SU-DHL-6 (cell line): ENCODE results near the gene FBXW7.

Experiments used
- EZH2phosphoT487 ChIP-seq: fragments of 200-600 bp; sonication (generic), shearing (Covaris generic); conservative IDR thresholded peaks from 2 replicates; pipeline ENCODE4 v1.6.1; 2018; ENCODE audit warnings: mild to moderate bottlenecking, antibody characterized with exemption, low read length, moderate library complexity, mixed read lengths
- TF ChIP-seq, protein P1 (sequence below): fragments of 200-600 bp; sonication (generic); IDR thresholded peaks from one replicate; pipeline ENCODE4 v1.5.1; 2017; ENCODE audit warnings: antibody characterized with exemption, mild to moderate bottlenecking, low read length, moderate library complexity; ENCODE audit not compliant: insufficient read depth, poor library complexity, severe bottlenecking

DNA sequence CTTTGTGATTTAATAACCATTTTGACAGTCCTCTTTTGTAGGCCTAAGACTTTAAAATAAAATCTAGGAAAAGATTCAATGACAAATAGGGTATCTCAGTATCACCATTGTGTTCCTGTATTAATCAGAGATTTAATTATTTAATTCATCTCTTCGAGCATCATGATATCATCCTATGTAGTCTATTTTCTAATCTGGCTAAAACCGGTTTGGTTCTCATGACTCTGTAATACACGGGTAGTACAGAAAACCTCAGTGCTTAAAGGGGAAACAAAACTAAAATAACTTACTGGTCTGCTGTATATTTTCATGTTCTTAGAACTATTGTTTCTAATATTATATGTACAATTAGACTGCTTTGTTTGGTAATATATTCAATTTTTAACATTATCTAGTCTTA lies 23.7 kb upstream of the FBXW7 start:
- TF ChIP-seq, protein P1, sequence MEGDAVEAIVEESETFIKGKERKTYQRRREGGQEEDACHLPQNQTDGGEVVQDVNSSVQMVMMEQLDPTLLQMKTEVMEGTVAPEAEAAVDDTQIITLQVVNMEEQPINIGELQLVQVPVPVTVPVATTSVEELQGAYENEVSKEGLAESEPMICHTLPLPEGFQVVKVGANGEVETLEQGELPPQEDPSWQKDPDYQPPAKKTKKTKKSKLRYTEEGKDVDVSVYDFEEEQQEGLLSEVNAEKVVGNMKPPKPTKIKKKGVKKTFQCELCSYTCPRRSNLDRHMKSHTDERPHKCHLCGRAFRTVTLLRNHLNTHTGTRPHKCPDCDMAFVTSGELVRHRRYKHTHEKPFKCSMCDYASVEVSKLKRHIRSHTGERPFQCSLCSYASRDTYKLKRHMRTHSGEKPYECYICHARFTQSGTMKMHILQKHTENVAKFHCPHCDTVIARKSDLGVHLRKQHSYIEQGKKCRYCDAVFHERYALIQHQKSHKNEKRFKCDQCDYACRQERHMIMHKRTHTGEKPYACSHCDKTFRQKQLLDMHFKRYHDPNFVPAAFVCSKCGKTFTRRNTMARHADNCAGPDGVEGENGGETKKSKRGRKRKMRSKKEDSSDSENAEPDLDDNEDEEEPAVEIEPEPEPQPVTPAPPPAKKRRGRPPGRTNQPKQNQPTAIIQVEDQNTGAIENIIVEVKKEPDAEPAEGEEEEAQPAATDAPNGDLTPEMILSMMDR, result no peak
- no peak for TF ChIP-seq EZH2phosphoT487
